Measurements from ENCODE around the gene SOX6.

Gene SOX6

DNA sequence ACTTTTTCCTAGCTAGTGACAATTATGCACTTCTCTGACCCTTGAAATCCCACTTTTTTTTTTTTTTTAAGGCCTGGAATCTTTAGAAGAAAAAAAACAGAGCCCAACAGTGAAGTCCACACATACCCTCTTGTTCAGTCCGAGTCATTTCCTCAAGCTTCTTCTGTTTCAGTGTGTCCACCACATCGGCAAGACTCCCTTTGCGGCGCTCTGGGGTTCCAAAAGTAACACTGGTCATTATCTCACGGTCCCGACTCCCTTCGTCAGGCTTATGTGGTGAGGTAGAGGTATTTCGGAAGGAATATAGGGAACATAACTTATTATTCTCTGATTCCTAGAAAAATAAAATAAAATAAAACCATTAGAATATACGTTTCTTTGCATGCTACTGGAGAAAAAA, 38.0 kb downstream of the SOX6 start:
- no peak for TF ChIP-seq POLR2AphosphoS5 (IDR thresholded peaks at IDR 0.05; ENCODE audit: low read depth, low read length)
- TF ChIP-seq SIN3A (IDR thresholded peaks at IDR 0.05; ENCODE audit: borderline replicate concordance, insufficient read depth, low read length): no peak

GRCh38 chr11:16317712-16318111, 38.6 kb downstream of the SOX6 start:
- TF ChIP-seq TAF1 (IDR thresholded peaks at IDR 0.05; ENCODE audit: borderline replicate concordance, insufficient read depth, low read length) (no peak), REST (IDR thresholded peaks at IDR 0.05; ENCODE audit: insufficient read depth in 1 of 2, low read depth in 2 of 2, low read length in 2 of 2) (no peak), FOXP2 (optimal IDR thresholded peaks at IDR 0.05; ENCODE audit: borderline replicate concordance, extremely low read depth, extremely low read length, insufficient read depth) (no peak), SIN3A (IDR thresholded peaks at IDR 0.05; ENCODE audit: borderline replicate concordance, insufficient read depth, low read length) (no peak), POLR2AphosphoS5 (IDR thresholded peaks at IDR 0.05; ENCODE audit: low read depth, low read length) (no peak)

DNA sequence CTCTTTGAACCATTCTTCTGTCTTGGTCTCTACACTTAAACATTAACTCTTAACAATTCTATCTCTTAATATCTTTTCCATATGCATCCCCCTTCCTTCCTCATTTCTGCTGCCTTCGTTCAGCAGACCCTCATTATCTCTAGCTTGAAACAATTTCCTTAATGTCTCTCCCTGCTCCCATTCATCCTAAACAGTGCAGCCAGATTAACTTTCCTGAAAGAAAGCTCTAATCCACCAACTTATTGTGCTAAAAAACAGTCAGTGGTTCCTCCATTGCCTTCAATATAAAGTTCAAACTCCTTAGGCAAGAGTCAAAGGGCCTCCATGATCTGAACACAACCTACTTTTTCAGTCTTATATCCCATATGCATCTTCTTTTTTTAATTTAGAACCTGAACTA, 42.5 kb downstream of the SOX6 start:
- TF ChIP-seq REST (IDR thresholded peaks at IDR 0.05; ENCODE audit: insufficient read depth in 1 of 2, low read depth in 2 of 2, low read length in 2 of 2): no peak
- TF ChIP-seq POLR2AphosphoS5 (IDR thresholded peaks at IDR 0.05; ENCODE audit: low read depth, low read length): no peak
- TF ChIP-seq FOXP2 (optimal IDR thresholded peaks at IDR 0.05; ENCODE audit: borderline replicate concordance, extremely low read depth, extremely low read length, insufficient read depth): no peak
- no peak for TF ChIP-seq TAF1 (IDR thresholded peaks at IDR 0.05; ENCODE audit: borderline replicate concordance, insufficient read depth, low read length)
- no peak for TF ChIP-seq SIN3A (IDR thresholded peaks at IDR 0.05; ENCODE audit: borderline replicate concordance, insufficient read depth, low read length)

DNA sequence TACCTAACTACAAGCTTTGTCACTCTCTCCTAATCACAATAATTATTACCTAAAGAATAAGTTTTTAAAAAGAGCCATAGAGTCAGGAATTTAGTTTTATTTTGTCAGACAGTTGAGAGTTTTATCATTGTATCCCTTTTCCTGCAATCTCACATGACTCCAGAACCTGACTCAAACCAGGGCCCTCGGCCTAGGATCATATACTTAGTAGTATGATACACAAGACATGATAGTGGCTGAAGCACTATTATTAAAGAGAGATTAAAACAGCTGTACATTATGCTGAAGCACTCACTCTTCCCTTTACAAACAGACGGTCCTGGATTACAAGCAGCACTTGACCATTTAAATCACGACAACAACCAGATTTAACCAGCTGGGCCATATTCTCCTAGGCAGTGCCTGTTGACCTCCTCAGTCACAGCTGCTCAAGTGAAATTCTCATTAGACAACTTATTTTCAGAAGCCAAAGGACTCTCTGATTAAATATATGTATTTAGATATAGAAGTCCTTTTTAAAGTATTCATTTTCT, 44.0 kb downstream of the SOX6 start:
- TF ChIP-seq FOXP2 (optimal IDR thresholded peaks at IDR 0.05; ENCODE audit: borderline replicate concordance, extremely low read depth, extremely low read length, insufficient read depth): no peak
- TF ChIP-seq REST (IDR thresholded peaks at IDR 0.05; ENCODE audit: insufficient read depth in 1 of 2, low read depth in 2 of 2, low read length in 2 of 2): no peak
- no peak for TF ChIP-seq SIN3A (IDR thresholded peaks at IDR 0.05; ENCODE audit: borderline replicate concordance, insufficient read depth, low read length)
- no peak for TF ChIP-seq POLR2AphosphoS5 (IDR thresholded peaks at IDR 0.05; ENCODE audit: low read depth, low read length)
- TF ChIP-seq TAF1 (IDR thresholded peaks at IDR 0.05; ENCODE audit: borderline replicate concordance, insufficient read depth, low read length): no peak

DNA sequence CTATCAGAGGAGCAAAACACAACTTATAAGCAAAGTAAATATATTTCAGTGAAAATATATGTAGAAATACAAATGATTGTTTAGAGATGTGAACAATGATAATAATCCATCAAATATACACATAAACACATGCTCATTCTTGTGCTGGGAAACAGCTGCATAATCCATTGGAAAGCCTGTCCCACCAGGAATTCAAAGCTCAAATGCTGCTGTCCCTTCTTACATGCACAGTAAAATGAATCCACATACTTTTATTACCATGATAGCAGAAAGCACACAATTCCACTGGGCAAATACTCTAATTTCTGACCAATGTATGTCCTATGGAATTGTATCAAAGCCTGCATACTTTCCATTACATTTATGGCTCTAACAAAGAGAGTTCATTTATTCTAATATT, 44.5 kb downstream of the SOX6 start:
- TF ChIP-seq TAF1 (IDR thresholded peaks at IDR 0.05; ENCODE audit: borderline replicate concordance, insufficient read depth, low read length) (no peak), FOXP2 (optimal IDR thresholded peaks at IDR 0.05; ENCODE audit: borderline replicate concordance, extremely low read depth, extremely low read length, insufficient read depth) (no peak), REST (IDR thresholded peaks at IDR 0.05; ENCODE audit: insufficient read depth in 1 of 2, low read depth in 2 of 2, low read length in 2 of 2) (no peak), SIN3A (IDR thresholded peaks at IDR 0.05; ENCODE audit: borderline replicate concordance, insufficient read depth, low read length) (no peak)
